Activated CD4-positive, alpha-beta T cell treated with anti-CD3 and anti-CD28 coated beads, Interleukin-2, amount 10 ng/mL, durations not matched to agents 7 days and 5 days (primary cell): Measurements from ENCODE around the gene DALRD3. TPM values are rescaled to one million over a fixed set of nuclear protein-coding genes. Genes with fewer than 3 reads are reported as not detected.
A peak's percentile ranks its signal among the peaks of the same experiment; 100 is the strongest.

Experiments
- CTCF ChIA-PET: fragments of 350-600 bp; sonication (Branson Sonifier 250); formaldehyde crosslinking; loops from one replicate; lab custom pipeline; 2021; ENCODE audit warnings: antibody characterized with exemption; lab: Charles Lee
- POLR2A ChIA-PET: fragments of 350-600 bp; sonication (Branson Sonifier 250); formaldehyde crosslinking; loops from one replicate; lab custom pipeline; 2021; ENCODE audit warnings: antibody characterized with exemption; lab: Charles Lee
- DNase-seq: peaks from one replicate; pipeline ENCODE4 v3.0.0-alpha.2; 2020
- H3K27ac Mint-ChIP-seq: one replicate; pipeline ENCODE4 v1.8.0; 2021; ENCODE audit warnings: mild to moderate bottlenecking, moderate library complexity, mixed read lengths
- H3K27me3 Mint-ChIP-seq: one replicate; pipeline ENCODE4 v1.8.0; 2021; ENCODE audit warnings: mixed read lengths
- H3K36me3 Mint-ChIP-seq: one replicate; pipeline ENCODE4 v1.8.0; 2021; ENCODE audit warnings: low read depth, mixed read lengths
- H3K4me1 Mint-ChIP-seq: one replicate; pipeline ENCODE4 v1.8.0; 2021; ENCODE audit warnings: mixed read lengths
- H3K4me3 Mint-ChIP-seq: one replicate; pipeline ENCODE4 v1.8.0; 2021; ENCODE audit warnings: mild to moderate bottlenecking, moderate library complexity, mixed read lengths
- H3K9me3 Mint-ChIP-seq: one replicate; pipeline ENCODE4 v1.8.0; 2021; ENCODE audit warnings: mixed read lengths
- total RNA-seq, 2 experiments: library from RNA; stranded (reverse); gene quantifications; one replicate each; pipeline ENCODE4 v1.2.3, GENCODE V29; 2021

Gene DALRD3
- total RNA-seq, 2 experiments from 2014 or later = 20.7 to 22.0 TPM

- DNase-seq = peak; percentile 43
- Mint-ChIP-seq H3K27ac (peak overlapping the region; percentile 95), H3K36me3 (peaks cover 38% of the 10 kb centered on the region), H3K9me3 (no peaks in the 10 kb centered on the region), H3K27me3 (no peaks in the 10 kb centered on the region), H3K4me1 (peaks cover 49% of the 10 kb centered on the region), H3K4me3 (peak overlapping the region; percentile 87)
- POLR2A ChIA-PET = interaction anchor here (1.2 to 2.3 kb wide), 3 partner anchors 9 to 13 kb away, joined by 4 to 21 read pairs (median 8); partner anchors contain the start of genes IMPDH2 and WDR6
- CTCF ChIA-PET = interaction anchor here (0.9 to 9.3 kb wide), 10 partner anchors 8 to 385 kb away, joined by 3 to 100 read pairs (median 19); partner anchors contain the start of genes ARIH2, P4HTM, PRKAR2A and QRICH1
Observed at GRCh38 chr3:49020330-49021212, 2.2 kb upstream of the DALRD3 start.

- ChIA-PET POLR2A (interaction anchor here (1.2 to 1.3 kb wide), 2 partner anchors 10 to 13 kb away, joined by 4 to 8 read pairs; partner anchors contain the start of genes IMPDH2 and WDR6), CTCF (interaction anchor here (0.7 to 9.3 kb wide), 3 partner anchors 12 to 510 kb away, joined by 3 to 100 read pairs (median 31); partner anchors contain the start of gene WDR6)
- Mint-ChIP-seq H3K4me3 (peak overlapping the region; percentile 87), H3K27me3 (no peaks in the 10 kb centered on the region), H3K27ac (peak overlapping the region; percentile 95), H3K36me3 (peaks cover 39% of the 10 kb centered on the region), H3K9me3 (no peaks in the 10 kb centered on the region), H3K4me1 (peaks cover 48% of the 10 kb centered on the region)
- no peak for DNase-seq
Observed at GRCh38 chr3:49019941-49020329, 1.6 kb upstream of the DALRD3 start.

DNA sequence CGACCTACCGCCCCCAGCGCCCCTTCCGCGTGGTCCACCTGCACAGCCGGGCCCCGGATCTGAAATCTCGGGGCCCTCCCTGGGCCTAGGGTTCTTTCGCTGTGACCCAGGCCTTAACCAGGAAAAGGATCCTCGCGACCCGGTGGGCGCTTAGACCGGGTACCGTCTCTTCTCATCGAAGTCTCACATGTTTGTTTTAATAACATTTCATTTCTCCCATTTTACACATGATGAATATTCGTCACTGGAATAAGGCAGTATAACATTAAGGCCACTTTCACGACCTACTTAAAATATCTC lies 277 bp upstream of the DALRD3 start:
- H3K27me3 Mint-ChIP-seq = no peaks in the 10 kb centered on the region
- no peak for DNase-seq
- H3K4me1 Mint-ChIP-seq = peaks cover 40% of the 10 kb centered on the region
- H3K4me3 Mint-ChIP-seq = peak overlapping the region; percentile 87
- peak overlapping the region; percentile 90 for H3K27ac Mint-ChIP-seq
- ChIA-PET CTCF (interaction anchor here (1.6 to 9.3 kb wide), 2 partner anchors 11 to 75 kb away, joined by 3 to 100 read pairs; partner anchors contain the start of genes QRICH1 and WDR6), POLR2A (no interaction called here)
- peaks cover 30% of the 10 kb centered on the region for H3K36me3 Mint-ChIP-seq
- no peaks in the 10 kb centered on the region for H3K9me3 Mint-ChIP-seq

GRCh38 chr3:49017229-49017970 lies 980 bp downstream of the DALRD3 start:
- no peak for DNase-seq
- H3K4me3 Mint-ChIP-seq = peak overlapping the region; percentile 87
- peak overlapping the region; percentile 83 for H3K27ac Mint-ChIP-seq
- H3K9me3 Mint-ChIP-seq = no peaks in the 10 kb centered on the region
- H3K36me3 Mint-ChIP-seq = peaks cover 19% of the 10 kb centered on the region
- CTCF ChIA-PET = interaction anchor here (0.5 to 9.3 kb wide), 4 partner anchors 10 to 326 kb away, joined by 3 to 100 read pairs (median 6); partner anchors contain the start of gene WDR6
- H3K4me1 Mint-ChIP-seq = peaks cover 34% of the 10 kb centered on the region
- H3K27me3 Mint-ChIP-seq = no peaks in the 10 kb centered on the region
- POLR2A ChIA-PET = interaction anchor here (0.6 to 1.1 kb wide), 4 partner anchors 10 to 165 kb away, joined by 3 to 4 read pairs (median 4); partner anchors contain the start of gene WDR6

DNA sequence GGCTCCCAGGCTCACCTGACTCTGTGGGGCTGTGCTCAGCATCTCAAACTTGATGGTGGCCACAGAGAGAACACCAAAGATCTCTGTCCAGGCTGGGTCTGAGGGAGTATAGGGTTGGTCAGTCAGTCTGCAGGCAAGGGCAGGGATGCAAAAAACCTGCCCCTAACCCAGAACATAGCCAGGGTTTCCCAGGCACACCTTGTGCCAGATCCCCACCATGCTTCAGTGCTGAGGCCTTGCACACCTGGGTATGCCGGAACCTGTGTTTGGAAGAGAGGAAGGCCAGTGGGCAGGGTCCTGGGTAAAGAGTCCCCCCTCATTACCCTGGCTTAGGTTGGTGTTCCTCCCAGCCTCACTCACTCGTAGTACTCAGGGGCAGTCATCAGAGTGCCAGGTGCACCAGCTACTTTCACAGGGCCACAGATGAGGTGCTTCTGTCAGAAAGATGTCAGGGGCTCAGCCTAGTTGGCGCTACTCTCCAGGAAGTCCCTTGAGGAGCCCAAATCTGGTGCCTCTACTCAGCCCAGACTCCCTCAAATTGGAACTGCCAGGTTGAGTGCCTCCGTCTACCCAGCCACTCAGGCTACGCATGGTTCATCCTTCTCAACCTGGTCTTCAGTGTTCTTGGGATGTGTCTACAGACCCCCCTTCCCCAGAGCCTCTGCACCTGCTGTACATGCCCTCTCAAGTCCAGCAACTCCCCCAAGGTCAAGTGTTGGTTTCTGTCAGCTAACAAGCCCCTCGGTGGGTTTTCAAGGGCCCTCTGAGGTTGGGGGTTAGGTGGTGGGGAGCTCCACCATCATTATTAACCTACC lies 1.8 kb downstream of the DALRD3 start:
- Mint-ChIP-seq H3K4me3 (peak overlapping the region; percentile 87), H3K36me3 (peaks cover 17% of the 10 kb centered on the region), H3K4me1 (peaks cover 35% of the 10 kb centered on the region), H3K27me3 (no peaks in the 10 kb centered on the region), H3K9me3 (no peaks in the 10 kb centered on the region), H3K27ac (peak overlapping the region; percentile 83)
- ChIA-PET POLR2A (interaction anchor here (0.6 to 1.1 kb wide), 3 partner anchors 9 to 166 kb away, joined by 3 to 4 read pairs (median 4); partner anchors contain the start of gene WDR6), CTCF (interaction anchor here (0.5 to 9.3 kb wide), 3 partner anchors 9 to 108 kb away, joined by 3 to 100 read pairs (median 8); partner anchors contain the start of gene WDR6)
- DNase-seq = no peak

DNA sequence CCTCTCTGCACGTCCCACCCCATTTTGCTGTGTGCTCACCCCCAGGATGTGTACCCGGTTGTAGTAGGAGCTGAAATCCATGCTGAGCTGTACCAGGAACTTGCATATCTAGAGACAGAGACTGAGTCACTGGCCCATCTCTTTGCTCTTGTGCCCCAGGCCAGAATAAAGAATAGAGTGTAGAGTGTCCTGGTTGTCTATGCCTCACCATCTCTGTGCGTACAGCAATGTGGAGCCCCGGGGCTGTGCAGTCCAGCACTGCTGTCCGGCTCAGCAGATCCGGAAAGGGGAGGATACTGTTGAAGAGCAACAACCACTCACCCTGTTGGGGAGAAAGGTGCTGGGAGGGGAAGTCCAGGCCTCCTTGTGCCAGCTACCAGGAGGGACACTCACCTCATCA lies 2.6 kb downstream of the DALRD3 start:
- Mint-ChIP-seq H3K27me3 (no peaks in the 10 kb centered on the region), H3K27ac (no peak overlapping the region), H3K36me3 (peaks cover 17% of the 10 kb centered on the region), H3K9me3 (no peaks in the 10 kb centered on the region), H3K4me1 (peaks cover 35% of the 10 kb centered on the region), H3K4me3 (no peak overlapping the region)
- ChIA-PET POLR2A (no interaction called here), CTCF (interaction anchor here (2.0 to 9.3 kb wide), 2 partner anchors 8 kb away, joined by 6 to 100 read pairs; partner anchors contain the start of gene WDR6)
- no peak for DNase-seq

DNA sequence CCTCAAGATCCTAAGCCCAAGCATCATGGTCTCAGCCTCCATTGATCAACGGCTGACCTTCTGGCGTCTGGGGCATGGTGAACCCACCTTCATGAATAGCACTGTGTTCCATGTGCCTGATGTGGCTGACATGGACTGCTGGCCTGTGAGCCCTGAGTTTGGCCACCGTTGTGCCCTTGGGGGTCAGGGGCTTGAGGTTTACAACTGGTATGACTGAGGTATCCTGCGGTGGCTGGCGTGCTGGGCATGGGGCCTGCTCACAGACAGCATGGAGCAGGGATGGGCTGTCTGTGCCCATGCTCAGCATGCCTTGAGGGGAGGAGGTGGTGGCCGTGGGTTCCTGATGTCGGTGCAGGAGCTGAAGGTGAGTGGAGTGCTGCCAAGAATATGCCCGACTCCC lies 3.3 kb downstream of the DALRD3 start:
- ChIA-PET CTCF (interaction anchor here (2.0 to 9.3 kb wide), 2 partner anchors 7 to 9 kb away, joined by 6 to 100 read pairs; partner anchors contain the start of gene WDR6), POLR2A (no interaction called here)
- H3K9me3 Mint-ChIP-seq = no peaks in the 10 kb centered on the region
- H3K27me3 Mint-ChIP-seq = no peaks in the 10 kb centered on the region
- peaks cover 32% of the 10 kb centered on the region for H3K4me1 Mint-ChIP-seq
- DNase-seq = no peak
- H3K27ac Mint-ChIP-seq = no peak overlapping the region
- no peak overlapping the region for H3K4me3 Mint-ChIP-seq
- H3K36me3 Mint-ChIP-seq = peaks cover 17% of the 10 kb centered on the region

- ChIA-PET POLR2A (no interaction called here), CTCF (interaction anchor here (0.8 to 3.3 kb wide), 8 partner anchors 8 to 457 kb away, joined by 3 to 28 read pairs (median 4); partner anchors contain the start of genes IMPDH2, NDUFAF3 and P4HTM)
- DNase-seq = peak; percentile 53
- no peaks in the 10 kb centered on the region for H3K9me3 Mint-ChIP-seq
- no peak overlapping the region for H3K4me3 Mint-ChIP-seq
- peaks cover 31% of the 10 kb centered on the region for H3K4me1 Mint-ChIP-seq
- H3K27ac Mint-ChIP-seq = no peak overlapping the region
- H3K27me3 Mint-ChIP-seq = no peaks in the 10 kb centered on the region
- peaks cover 17% of the 10 kb centered on the region for H3K36me3 Mint-ChIP-seq
Observed at GRCh38 chr3:49013738-49014660, 4.4 kb downstream of the DALRD3 start.

DNA sequence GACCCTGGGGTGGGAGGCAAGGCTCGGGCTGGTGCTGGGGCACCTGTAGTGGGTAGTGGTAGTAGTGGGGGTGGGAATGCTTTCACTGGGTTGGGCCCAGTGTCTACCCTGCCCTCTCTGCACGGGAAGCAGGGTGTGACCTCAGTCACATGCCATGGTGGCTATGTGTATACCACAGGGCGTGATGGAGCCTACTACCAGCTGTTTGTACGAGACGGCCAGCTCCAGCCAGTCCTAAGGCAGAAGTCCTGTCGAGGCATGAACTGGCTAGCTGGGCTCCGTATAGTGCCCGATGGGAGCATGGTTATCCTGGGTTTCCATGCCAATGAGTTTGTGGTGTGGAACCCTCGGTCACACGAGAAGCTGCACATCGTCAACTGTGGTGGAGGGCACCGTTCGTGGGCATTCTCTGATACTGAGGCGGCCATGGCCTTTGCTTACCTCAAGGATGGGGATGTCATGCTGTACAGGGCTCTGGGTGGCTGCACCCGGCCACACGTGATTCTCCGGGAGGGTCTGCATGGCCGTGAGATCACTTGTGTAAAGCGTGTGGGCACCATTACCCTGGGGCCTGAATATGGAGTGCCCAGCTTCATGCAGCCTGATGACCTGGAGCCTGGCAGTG lies 5.2 kb downstream of the DALRD3 start:
- H3K27ac Mint-ChIP-seq = no peak overlapping the region
- CTCF ChIA-PET = interaction anchor here (1.3 to 3.3 kb wide), 4 partner anchors 9 to 25 kb away, joined by 3 to 28 read pairs (median 7); partner anchors contain the start of genes NDUFAF3 and P4HTM
- H3K27me3 Mint-ChIP-seq = no peaks in the 10 kb centered on the region
- H3K4me1 Mint-ChIP-seq = peaks cover 35% of the 10 kb centered on the region
- H3K9me3 Mint-ChIP-seq = no peaks in the 10 kb centered on the region
- no peak overlapping the region for H3K4me3 Mint-ChIP-seq
- DNase-seq = no peak
- POLR2A ChIA-PET = no interaction called here
- H3K36me3 Mint-ChIP-seq = peaks cover 16% of the 10 kb centered on the region

GRCh38 chr3:49012441-49013017 lies 5.9 kb downstream of the DALRD3 start:
- ChIA-PET CTCF (interaction anchor here (1.8 to 3.3 kb wide), 2 partner anchors 9 to 24 kb away, joined by 9 to 28 read pairs; partner anchors contain the start of gene NDUFAF3), POLR2A (no interaction called here)
- Mint-ChIP-seq H3K4me1 (peaks cover 36% of the 10 kb centered on the region), H3K27me3 (no peaks in the 10 kb centered on the region), H3K27ac (no peak overlapping the region), H3K4me3 (no peak overlapping the region), H3K36me3 (peaks cover 17% of the 10 kb centered on the region), H3K9me3 (no peaks in the 10 kb centered on the region)
- DNase-seq = no peak
